ENCODE results near the gene DNAJC3.
"Not testable (repeated sequence)": the region's sequence is repeated elsewhere in the genome, so short reads cannot be mapped to it uniquely, and the experiment has no call there.

Gene DNAJC3

GRCh38 chr13:95784161-95784899 lies 107.4 kb downstream of the DNAJC3 start:
- DNase-seq = peak; percentile 88

GRCh38 chr13:95784900-95785290 lies 108.0 kb downstream of the DNAJC3 start:
- peak; percentile 30 for DNase-seq

GRCh38 chr13:95787356-95788099 lies 110.6 kb downstream of the DNAJC3 start:
- DNase-seq = no peak

GRCh38 chr13:95788100-95788463 lies 111.1 kb downstream of the DNAJC3 start:
- no peak for DNase-seq

GRCh38 chr13:95789315-95789714 lies 112.4 kb downstream of the DNAJC3 start:
- not testable (repeated sequence) for DNase-seq

GRCh38 chr13:95791084-95791722 lies 114.3 kb downstream of the DNAJC3 start:
- DNase-seq = no peak

GRCh38 chr13:95793018-95793555 lies 116.1 kb downstream of the DNAJC3 start:
- DNase-seq = no peak

- no peak for DNase-seq
These were observed 116.8 kb downstream of the DNAJC3 start for GRCh38 chr13:95793781-95794180.

GRCh38 chr13:95797016-95797415 lies 120.1 kb downstream of the DNAJC3 start:
- DNase-seq = no peak

GRCh38 chr13:95800436-95800835 lies 123.5 kb downstream of the DNAJC3 start:
- no peak for DNase-seq

- DNase-seq = no peak
These were observed 124.9 kb downstream of the DNAJC3 start for GRCh38 chr13:95801825-95802224.

GRCh38 chr13:95805921-95806320 lies 129.0 kb downstream of the DNAJC3 start:
- DNase-seq = no peak

GRCh38 chr13:95809429-95809828 lies 132.5 kb downstream of the DNAJC3 start:
- DNase-seq = no peak

GRCh38 chr13:95813139-95813538 lies 136.2 kb downstream of the DNAJC3 start:
- no peak for DNase-seq

- DNase-seq = no peak
These were observed 137.6 kb downstream of the DNAJC3 start for GRCh38 chr13:95814495-95814894.

GRCh38 chr13:95822303-95822702 lies 145.4 kb downstream of the DNAJC3 start:
- no peak for DNase-seq

- no peak for DNase-seq
These were observed 156.2 kb downstream of the DNAJC3 start for GRCh38 chr13:95833126-95833525.

GRCh38 chr13:95833719-95834118 lies 156.8 kb downstream of the DNAJC3 start:
- DNase-seq = peak; percentile 12

- DNase-seq = peak; percentile 66
These were observed 157.3 kb downstream of the DNAJC3 start for GRCh38 chr13:95834134-95834765.

- DNase-seq = no peak
These were observed 165.0 kb downstream of the DNAJC3 start for GRCh38 chr13:95841894-95842293.

- no peak for DNase-seq
These were observed 166.0 kb downstream of the DNAJC3 start for GRCh38 chr13:95842898-95843297.

Data from fibroblast of skin of right quadriceps (primary cell).